Colonic mucosa (tissue), 4 donors: ENCODE data around the gene LHFPL5. TPM values are rescaled to one million over a fixed set of nuclear protein-coding genes. Genes with fewer than 3 reads are reported as not detected.

Source experiments
- DNase-seq: peaks from one replicate; pipeline ENCODE4 v3.0.0-alpha.2; 2020
- H3K27ac ChIP-seq: fragments of 200-600 bp; one replicate; pipeline ENCODE4 v1.8.0; 2021
- H3K27me3 ChIP-seq: fragments of 200-600 bp; one replicate; pipeline ENCODE4 v1.8.0; 2021
- H3K36me3 ChIP-seq: fragments of 200-600 bp; one replicate; pipeline ENCODE4 v1.8.0; 2021
- H3K4me1 ChIP-seq: fragments of 200-600 bp; one replicate; pipeline ENCODE4 v1.8.0; 2021; ENCODE audit warnings: mild to moderate bottlenecking
- H3K4me3 ChIP-seq: fragments of 200-600 bp; one replicate; pipeline ENCODE4 v1.8.0; 2021
- H3K9ac ChIP-seq, 2 donors: one replicate each; pipeline ENCODE4 v1.7.0; 2013; ENCODE audit warnings: control low read depth in 2 of 2, low read depth in 2 of 2, low read length in 2 of 2
- H3K9me3 ChIP-seq: fragments of 200-600 bp; one replicate; pipeline ENCODE4 v1.8.0; 2021
- intact Hi-C: fragments of 100-400 bp; cut with DNase I; formaldehyde crosslinking; loops from one replicate; pipeline ENCODE4 v1.14.1; 2022
- total RNA-seq, 2 donors: library from RNA; stranded (reverse); fragmentation: NEBNext Ultra II Directional in 1 of 2; extraction: Animal tissue kit (Norgen Biotek cat#: 25700) in 1 of 2; gene quantifications; one replicate each; pipeline ENCODE4 v1.2.1, GENCODE V29; 2021
- TF ChIP-seq, protein P1 (sequence below): fragments of 200-600 bp; IDR thresholded peaks from one replicate; pipeline ENCODE4 v1.8.0; 2022; ENCODE audit warnings: antibody characterized with exemption, mild to moderate bottlenecking
- donor health status: healthy.
- donor health status: DM: no; HTN: no; CAD: no.
- donor health status: DM: no; HTN: no; CAD: no.

LHFPL5 gene
- total RNA-seq, 2 donors from 2014 or later: not detected

DNA sequence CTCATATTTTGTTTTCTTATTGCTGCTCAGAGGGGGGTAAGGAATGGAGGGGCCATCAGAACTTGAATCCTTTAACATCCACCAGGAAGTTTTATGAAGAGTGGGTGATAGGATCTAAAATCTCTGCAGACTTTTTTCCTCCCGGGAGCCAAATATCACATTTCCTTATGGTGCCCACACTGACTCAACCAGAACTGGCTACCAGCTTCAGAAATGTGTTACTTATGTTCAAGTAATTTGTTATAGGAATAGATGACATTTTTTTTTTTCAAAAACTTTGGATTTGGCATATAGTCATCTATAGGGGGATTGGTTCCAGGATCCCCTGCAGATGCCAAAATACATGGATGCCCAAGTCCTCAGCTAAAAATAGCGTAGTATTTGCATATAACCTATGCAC, 18.4 kb downstream of the LHFPL5 start:
- no peaks in the 10 kb centered on the region for H3K36me3 ChIP-seq
- no peak overlapping the region for H3K9ac ChIP-seq
- H3K27ac ChIP-seq: no peak overlapping the region
- H3K9me3 ChIP-seq: no peaks in the 10 kb centered on the region
- intact Hi-C loops: no loop called here
- no peak overlapping the region for H3K4me3 ChIP-seq
- H3K27me3 ChIP-seq: no peaks in the 10 kb centered on the region
- no peak for DNase-seq
- no peaks in the 10 kb centered on the region for H3K4me1 ChIP-seq
- TF ChIP-seq, protein P1, sequence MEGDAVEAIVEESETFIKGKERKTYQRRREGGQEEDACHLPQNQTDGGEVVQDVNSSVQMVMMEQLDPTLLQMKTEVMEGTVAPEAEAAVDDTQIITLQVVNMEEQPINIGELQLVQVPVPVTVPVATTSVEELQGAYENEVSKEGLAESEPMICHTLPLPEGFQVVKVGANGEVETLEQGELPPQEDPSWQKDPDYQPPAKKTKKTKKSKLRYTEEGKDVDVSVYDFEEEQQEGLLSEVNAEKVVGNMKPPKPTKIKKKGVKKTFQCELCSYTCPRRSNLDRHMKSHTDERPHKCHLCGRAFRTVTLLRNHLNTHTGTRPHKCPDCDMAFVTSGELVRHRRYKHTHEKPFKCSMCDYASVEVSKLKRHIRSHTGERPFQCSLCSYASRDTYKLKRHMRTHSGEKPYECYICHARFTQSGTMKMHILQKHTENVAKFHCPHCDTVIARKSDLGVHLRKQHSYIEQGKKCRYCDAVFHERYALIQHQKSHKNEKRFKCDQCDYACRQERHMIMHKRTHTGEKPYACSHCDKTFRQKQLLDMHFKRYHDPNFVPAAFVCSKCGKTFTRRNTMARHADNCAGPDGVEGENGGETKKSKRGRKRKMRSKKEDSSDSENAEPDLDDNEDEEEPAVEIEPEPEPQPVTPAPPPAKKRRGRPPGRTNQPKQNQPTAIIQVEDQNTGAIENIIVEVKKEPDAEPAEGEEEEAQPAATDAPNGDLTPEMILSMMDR: no peak

DNA sequence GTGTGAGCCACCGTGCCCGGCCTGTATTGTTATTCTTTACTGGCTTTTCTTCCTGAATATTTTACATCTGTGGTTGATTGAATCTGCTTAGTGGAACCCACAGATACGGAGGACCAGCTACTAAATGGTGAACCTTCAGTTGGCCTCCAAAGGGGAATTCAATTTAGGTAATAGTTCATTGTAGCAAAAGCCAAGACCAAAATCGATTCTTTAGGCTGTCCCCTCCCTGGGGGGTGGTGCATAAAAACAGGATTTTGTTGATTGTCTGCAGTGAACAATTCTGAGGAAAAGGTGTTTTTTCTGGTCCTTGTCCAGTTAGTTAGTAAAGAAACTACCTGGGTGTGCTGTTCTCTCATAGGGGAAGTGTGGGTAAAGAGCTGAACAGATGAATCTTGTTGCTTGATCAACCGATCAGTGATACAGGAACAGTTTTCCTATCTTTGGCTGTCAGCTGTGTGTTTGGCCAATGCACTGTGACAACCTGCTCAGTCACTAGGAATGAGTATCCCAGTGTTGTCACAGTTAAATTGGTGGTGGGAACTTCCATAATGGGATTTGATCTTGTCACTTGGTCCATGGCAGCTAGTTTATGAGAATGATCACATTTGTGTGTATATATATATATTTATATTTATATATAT, 19.5 kb downstream of the LHFPL5 start:
- intact Hi-C loops: no loop called here
- H3K27ac ChIP-seq: no peak overlapping the region
- H3K4me1 ChIP-seq: no peaks in the 10 kb centered on the region
- H3K27me3 ChIP-seq: no peaks in the 10 kb centered on the region
- no peaks in the 10 kb centered on the region for H3K9me3 ChIP-seq
- no peak overlapping the region for H3K9ac ChIP-seq
- DNase-seq: no peak
- no peak overlapping the region for H3K4me3 ChIP-seq
- H3K36me3 ChIP-seq: no peaks in the 10 kb centered on the region
- TF ChIP-seq, protein P1: no peak

DNA sequence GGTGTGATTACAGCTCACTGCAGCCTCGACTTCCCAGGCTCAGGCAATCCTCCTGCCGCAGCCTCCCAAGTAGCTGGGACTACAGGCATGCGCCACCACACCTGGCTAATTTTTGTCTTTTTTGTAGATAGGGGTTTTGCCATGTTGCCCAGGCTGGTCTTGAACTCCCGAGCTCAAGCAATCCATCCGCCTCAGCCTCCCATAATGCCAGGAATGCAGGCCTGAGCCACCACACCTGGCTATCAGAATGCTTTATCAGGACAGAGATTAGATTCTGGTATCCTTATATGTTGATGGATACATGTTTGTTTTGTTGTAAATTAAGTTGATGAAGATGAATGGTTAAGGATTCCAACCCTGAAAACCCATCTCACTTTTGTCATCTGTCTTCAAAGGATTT, 24.2 kb downstream of the LHFPL5 start:
- intact Hi-C loops: no loop called here
- Histone ChIP-seq H3K36me3 (no peaks in the 10 kb centered on the region), H3K9ac (no peak overlapping the region), H3K4me1 (no peaks in the 10 kb centered on the region), H3K4me3 (no peak overlapping the region), H3K27ac (no peak overlapping the region), H3K27me3 (no peaks in the 10 kb centered on the region), H3K9me3 (no peaks in the 10 kb centered on the region)
- no peak for DNase-seq
- TF ChIP-seq, protein P1: no peak

DNA sequence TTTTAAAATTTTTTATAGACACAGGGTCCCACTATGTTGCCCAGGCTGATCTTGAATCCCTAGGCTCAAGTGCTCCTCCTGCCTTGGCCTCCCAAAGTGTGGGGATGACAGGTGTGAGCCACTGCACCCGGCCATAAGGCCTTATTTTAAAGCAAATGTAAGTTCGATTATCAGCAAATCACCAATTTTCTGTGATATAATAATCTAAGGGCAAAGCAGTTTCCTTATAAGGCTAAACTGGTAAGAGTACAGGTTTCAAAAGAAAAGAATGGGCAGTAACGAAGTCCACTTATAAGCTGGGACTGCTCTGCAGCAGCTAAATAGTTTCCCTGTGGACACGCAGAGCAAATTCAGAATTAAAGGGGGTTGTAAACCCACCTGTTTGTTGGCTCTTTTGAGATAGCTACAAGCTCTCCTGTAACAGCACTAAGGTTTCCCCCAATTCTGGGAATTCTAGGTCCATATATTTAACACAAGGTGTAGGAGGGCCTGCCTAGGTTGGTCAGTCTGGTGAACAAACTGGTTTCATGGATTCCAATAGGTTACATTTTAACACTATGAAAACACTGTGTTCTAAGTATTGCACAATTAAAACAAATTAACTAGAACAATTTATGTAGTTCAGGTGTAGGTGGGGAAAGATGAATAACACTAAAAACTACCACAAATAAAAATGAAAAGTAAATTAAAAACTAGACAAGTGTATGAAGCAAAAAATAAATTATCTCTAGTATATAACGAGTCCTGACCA, 26.3 kb downstream of the LHFPL5 start:
- no peak overlapping the region for H3K27ac ChIP-seq
- no peak for DNase-seq
- H3K9ac ChIP-seq: no peak overlapping the region
- no peaks in the 10 kb centered on the region for H3K27me3 ChIP-seq
- no peak overlapping the region for H3K4me3 ChIP-seq
- no peaks in the 10 kb centered on the region for H3K36me3 ChIP-seq
- H3K9me3 ChIP-seq: no peaks in the 10 kb centered on the region
- no peaks in the 10 kb centered on the region for H3K4me1 ChIP-seq
- TF ChIP-seq, protein P1: no peak
- intact Hi-C loops: no loop called here

DNA sequence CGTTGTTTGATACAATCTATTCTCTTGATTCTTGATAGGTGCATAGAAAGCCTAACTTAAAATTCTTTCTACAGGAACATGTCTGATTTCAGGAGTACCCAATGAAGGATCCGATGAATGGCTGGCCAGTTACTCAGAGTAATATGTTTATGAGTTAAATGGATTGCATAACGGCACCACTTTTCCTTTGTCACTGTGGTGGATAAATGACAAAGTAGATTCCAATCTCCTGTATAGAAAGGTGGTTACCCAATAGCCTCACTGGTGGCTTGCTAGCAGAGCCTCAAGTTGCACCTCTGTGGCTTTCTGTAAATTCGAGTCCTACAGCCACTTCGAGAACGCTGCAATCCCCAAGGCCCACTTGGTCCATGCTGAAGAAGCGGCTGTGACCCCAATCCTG, 28.4 kb downstream of the LHFPL5 start:
- intact Hi-C loops: no loop called here
- Histone ChIP-seq H3K27ac (no peak overlapping the region), H3K9ac (no peak overlapping the region), H3K4me1 (no peaks in the 10 kb centered on the region), H3K36me3 (peaks cover 9% of the 10 kb centered on the region), H3K4me3 (no peak overlapping the region), H3K9me3 (no peaks in the 10 kb centered on the region), H3K27me3 (no peaks in the 10 kb centered on the region)
- TF ChIP-seq, protein P1: no peak
- DNase-seq: no peak
